ENCODE measurements around the gene RNF217.

Gene RNF217

DNA sequence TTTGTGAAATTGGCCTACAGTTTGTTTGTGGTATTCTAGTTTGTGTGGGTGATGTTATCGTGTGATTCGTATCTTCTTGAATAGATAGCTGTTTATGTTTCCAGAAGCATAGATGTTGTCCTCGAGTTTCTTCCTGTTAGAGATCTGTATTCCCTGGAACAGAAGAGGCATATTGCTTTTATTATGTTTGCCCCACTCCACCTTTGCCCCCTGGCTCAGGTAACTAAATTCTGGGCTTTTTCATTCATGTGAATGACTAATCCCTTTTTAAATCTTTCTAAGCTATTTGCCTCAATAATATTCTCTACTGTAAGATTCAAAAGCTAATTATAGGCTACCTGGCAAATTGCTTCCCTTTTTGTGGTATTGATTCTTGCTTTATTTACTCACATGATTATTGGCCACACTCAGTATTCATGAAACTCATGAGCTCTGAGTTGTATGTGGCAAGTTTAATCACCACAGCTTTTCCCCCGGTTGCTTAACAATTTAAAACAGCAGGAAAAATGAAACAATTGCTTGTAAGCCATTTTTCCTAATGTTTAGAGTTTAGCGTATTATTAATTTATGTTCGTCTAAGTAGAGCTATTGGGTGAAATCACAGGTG is 12.6 kb downstream of the RNF217 start:
- no peaks in the 10 kb centered on the region for H3K9me3 Mint-ChIP-seq
- H3K4me3 Mint-ChIP-seq: no peak overlapping the region
- no peak overlapping the region for H3K27ac Mint-ChIP-seq
- no peaks in the 10 kb centered on the region for H3K36me3 Mint-ChIP-seq
- no peaks in the 10 kb centered on the region for H3K4me1 Mint-ChIP-seq
- peaks cover 3% of the 10 kb centered on the region for H3K27me3 Mint-ChIP-seq

DNA sequence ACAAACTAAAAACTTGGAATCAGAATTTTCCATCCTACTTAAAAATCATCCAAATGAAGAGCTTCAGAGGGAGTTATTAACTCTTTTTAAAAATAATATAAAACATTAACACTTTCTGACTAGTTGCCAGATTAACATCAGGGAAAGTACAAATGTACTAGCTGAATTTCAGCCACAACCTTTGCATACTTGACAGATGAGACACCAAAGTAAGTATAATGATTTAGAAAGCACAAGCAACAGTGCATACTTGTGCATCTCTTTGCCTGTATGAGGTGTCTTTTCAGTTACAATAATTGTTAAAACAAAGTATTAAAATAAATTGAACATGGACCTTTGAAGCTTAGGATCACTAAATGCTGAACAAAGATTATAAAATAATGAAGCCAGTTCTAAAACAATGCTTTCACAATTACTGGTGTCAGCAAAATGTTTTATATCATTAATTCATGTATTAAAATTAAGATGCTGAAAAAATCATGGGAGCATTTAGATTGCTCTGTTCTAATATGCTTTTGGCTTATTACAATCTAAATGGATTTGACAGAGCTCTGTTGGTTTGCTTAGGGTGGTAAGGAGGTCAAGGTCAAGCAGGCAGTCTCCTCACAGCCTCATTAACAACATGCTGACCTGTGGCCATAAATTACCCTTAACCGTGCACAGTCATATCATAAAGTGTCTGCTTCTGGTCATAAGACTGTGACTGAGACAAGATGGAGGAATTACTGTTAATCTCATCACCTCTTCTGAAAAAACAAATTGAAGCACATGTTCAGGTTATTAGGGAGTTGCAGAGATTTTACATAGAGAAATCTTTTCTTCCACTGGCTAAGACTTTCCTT is 15.1 kb downstream of the RNF217 start:
- Mint-ChIP-seq H3K4me3 (no peak overlapping the region), H3K4me1 (no peaks in the 10 kb centered on the region), H3K36me3 (no peaks in the 10 kb centered on the region), H3K27me3 (peaks cover 9% of the 10 kb centered on the region), H3K9me3 (no peaks in the 10 kb centered on the region), H3K27ac (no peak overlapping the region)

DNA sequence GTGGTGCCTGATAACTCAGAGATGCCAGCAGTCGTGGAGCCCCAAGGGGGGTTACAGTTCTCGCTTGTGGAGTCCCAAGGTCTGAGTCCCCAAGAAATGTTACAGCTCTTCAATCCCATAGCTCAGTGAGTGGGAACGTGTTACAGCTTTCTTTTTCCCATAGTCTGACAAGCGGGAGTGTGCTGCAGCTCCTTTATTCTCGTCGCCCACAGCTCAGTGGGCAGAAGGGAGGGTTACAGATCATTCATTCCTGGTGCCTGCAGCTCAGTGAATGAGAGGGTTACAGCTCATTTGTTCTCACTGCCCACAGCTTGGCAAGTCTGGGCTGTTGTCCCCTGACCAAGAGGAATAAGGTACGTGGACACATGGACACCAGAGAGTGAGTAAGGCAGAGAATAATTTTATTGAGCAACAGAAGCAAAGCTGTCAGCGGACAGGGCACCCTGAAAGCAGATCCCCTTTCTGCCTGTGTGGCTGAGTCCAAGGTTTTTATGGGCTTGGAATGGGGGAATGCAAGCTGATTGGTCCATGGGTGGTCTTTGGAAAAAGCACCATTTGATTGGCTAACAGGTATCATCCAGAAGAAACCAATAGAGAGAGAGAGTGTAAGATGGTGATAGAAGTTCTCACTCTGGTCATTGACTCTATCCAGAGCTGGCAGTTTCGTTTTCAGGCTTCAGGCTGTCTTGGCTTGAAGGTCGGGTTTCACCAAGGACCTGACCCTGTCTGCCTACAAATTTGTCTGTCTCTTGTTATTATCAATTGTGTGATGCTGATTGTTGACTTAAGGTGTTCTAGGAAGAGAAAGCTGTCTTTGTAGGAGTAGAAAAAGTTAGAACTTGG is 16.4 kb downstream of the RNF217 start:
- Mint-ChIP-seq H3K4me3 (no peak overlapping the region), H3K27ac (no peak overlapping the region), H3K9me3 (no peaks in the 10 kb centered on the region)

DNA sequence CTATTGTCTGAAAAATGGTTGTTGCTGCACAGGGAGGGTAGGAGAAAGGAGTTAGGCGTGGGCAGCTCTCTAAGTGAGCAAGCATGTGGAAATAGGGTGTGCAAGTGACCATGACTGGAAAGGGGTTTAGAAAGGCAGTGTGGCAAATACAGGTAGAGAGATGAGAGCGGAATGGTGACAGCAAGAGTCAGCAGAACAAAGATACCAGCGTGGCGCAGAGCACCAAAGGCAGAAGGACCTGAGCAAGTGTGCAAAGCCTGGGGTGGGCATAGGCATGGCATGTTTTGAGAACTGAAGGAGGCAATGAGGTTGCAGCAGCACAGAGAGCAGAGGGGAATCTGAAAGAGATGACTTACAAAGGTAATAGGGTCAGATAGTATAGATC is 17.0 kb downstream of the RNF217 start:
- Mint-ChIP-seq H3K27me3 (peaks cover 9% of the 10 kb centered on the region), H3K4me3 (no peak overlapping the region), H3K4me1 (no peaks in the 10 kb centered on the region), H3K36me3 (no peaks in the 10 kb centered on the region), H3K27ac (no peak overlapping the region), H3K9me3 (no peaks in the 10 kb centered on the region)

More for the DNA sequence above, 16.4 kb downstream of the RNF217 start:
- Mint-ChIP-seq H3K36me3 (no peaks in the 10 kb centered on the region), H3K27me3 (peaks cover 9% of the 10 kb centered on the region), H3K4me1 (no peaks in the 10 kb centered on the region)

DNA sequence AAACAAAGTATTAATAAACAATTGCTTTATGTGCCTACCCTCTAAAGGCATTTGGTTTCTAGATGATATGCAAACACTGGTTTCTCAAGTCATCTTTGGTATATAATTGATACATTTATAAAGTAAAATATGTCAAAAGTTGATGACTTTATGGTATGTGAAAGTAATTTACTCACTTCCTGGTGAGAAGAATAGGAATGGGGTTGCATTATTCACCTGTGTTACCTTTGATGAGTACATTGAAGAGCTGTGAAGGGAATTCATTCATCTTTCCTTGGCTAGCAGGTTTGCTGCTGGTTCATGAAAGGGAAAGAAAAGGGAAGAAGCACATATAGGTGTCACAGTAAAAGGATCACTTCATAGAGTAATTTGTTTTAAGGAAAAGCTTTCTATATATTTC is 20.4 kb downstream of the RNF217 start:
- Mint-ChIP-seq H3K27me3 (peaks cover 9% of the 10 kb centered on the region), H3K4me3 (no peak overlapping the region), H3K27ac (no peak overlapping the region), H3K4me1 (no peaks in the 10 kb centered on the region), H3K36me3 (no peaks in the 10 kb centered on the region), H3K9me3 (no peaks in the 10 kb centered on the region)

DNA sequence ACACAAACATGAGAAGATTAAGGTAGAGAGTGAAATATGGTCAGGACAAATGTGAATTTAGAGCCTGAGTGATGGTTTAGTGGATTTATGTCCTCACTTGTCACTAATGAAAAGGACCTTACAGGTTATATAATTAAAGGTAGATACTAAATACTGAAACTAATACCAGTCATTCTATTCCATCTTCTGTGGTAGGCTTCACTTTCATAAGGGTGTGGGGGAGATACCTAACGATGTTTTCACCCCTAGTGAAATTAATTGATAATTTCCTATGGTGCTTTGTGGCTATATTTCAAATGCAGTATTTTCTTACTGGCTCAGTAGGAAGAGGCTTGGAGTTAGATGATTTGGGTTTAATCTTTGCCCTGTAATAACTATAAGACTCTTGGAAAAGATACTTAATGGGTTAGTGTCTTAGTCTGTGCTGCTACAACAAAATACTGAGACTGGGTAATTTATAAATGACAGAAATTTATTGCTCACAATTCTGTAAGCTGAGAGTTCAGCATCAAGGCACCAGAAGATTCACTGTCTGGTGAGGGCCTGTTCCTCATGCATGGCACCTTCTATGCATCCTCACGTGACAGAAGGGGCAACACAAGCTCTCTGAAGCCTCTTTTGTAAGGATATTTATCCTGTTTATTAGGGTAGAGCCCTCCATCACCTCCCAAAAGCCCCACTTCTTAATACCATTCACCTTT is 21.3 kb downstream of the RNF217 start:
- H3K36me3 Mint-ChIP-seq: no peaks in the 10 kb centered on the region
- H3K27me3 Mint-ChIP-seq: peaks cover 9% of the 10 kb centered on the region
- no peak overlapping the region for H3K27ac Mint-ChIP-seq
- no peaks in the 10 kb centered on the region for H3K9me3 Mint-ChIP-seq
- H3K4me3 Mint-ChIP-seq: no peak overlapping the region
- H3K4me1 Mint-ChIP-seq: no peaks in the 10 kb centered on the region

DNA sequence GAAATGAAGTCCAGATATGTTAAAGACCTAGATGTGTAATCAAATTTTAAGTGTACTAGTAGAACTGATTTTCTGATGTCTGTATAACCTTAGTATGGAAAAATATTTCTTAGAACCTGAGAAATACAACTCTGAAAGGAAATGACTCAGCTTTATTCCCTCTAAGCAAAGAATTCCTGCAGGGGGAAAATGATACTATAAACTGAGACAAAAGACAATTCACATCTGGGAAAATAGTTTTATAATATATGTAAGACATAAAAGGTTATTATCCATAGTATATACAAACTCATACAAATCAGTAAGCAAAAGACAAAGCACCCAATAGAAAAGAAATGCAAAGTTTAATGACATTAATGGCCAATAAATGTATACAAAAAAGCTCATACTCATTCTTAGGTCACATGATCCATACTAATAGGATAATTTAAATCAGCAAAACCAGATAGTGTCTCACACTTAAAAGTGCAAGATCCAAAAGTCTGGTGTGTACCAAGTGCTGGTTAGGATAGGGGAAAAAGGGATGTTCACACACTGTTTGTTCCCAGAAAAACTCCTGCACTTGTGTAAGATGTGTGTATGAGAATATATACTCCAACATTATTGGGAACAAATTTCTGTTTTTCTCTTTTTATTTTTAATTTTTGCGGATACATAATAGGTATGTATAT is 22.6 kb downstream of the RNF217 start:
- H3K27me3 Mint-ChIP-seq: peaks cover 6% of the 10 kb centered on the region
- no peak overlapping the region for H3K27ac Mint-ChIP-seq
- H3K4me3 Mint-ChIP-seq: no peak overlapping the region
- no peaks in the 10 kb centered on the region for H3K36me3 Mint-ChIP-seq
- H3K9me3 Mint-ChIP-seq: no peaks in the 10 kb centered on the region
- no peaks in the 10 kb centered on the region for H3K4me1 Mint-ChIP-seq

GRCh38 chr6:124986164-124986563 is 23.9 kb downstream of the RNF217 start:
- no peak overlapping the region for H3K27ac Mint-ChIP-seq
- peaks cover 2% of the 10 kb centered on the region for H3K27me3 Mint-ChIP-seq
- no peaks in the 10 kb centered on the region for H3K36me3 Mint-ChIP-seq
- H3K4me3 Mint-ChIP-seq: no peak overlapping the region
- no peaks in the 10 kb centered on the region for H3K4me1 Mint-ChIP-seq
- no peaks in the 10 kb centered on the region for H3K9me3 Mint-ChIP-seq

GRCh38 chr6:124987291-124987690 is 25.1 kb downstream of the RNF217 start:
- H3K27ac Mint-ChIP-seq: no peak overlapping the region
- no peak overlapping the region for H3K4me3 Mint-ChIP-seq
- H3K4me1 Mint-ChIP-seq: no peaks in the 10 kb centered on the region
- H3K27me3 Mint-ChIP-seq: no peaks in the 10 kb centered on the region
- no peaks in the 10 kb centered on the region for H3K9me3 Mint-ChIP-seq
- no peaks in the 10 kb centered on the region for H3K36me3 Mint-ChIP-seq

DNA sequence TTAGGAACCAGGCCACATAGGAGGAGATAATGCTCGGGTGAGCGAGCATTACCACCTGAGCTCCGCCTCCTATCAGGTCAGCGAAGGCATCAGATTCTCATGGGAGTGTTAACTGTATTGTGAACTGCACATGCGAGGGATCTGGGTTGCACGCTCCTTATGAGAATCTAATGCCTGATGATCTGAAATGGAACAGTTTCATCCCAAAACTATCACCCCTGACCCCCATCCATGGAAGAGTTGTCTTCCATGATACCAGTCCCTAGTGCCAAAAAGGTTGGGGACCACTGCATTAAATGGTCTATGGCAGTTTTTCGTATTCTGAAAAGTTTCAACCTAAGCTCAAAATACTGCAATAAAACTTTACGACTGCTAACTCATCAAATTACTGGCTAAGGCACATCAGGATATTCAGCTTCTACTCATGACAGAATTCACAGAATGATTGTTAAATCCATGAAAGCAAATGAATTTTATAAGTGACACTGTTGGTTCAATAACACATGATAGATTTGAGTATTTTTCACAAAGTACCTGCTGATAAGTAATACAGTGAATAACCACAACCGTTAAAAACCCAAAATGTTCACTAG is 25.9 kb downstream of the RNF217 start:
- Mint-ChIP-seq H3K4me1 (no peaks in the 10 kb centered on the region), H3K27ac (no peak overlapping the region), H3K9me3 (no peaks in the 10 kb centered on the region), H3K4me3 (no peak overlapping the region), H3K36me3 (no peaks in the 10 kb centered on the region), H3K27me3 (no peaks in the 10 kb centered on the region)

DNA sequence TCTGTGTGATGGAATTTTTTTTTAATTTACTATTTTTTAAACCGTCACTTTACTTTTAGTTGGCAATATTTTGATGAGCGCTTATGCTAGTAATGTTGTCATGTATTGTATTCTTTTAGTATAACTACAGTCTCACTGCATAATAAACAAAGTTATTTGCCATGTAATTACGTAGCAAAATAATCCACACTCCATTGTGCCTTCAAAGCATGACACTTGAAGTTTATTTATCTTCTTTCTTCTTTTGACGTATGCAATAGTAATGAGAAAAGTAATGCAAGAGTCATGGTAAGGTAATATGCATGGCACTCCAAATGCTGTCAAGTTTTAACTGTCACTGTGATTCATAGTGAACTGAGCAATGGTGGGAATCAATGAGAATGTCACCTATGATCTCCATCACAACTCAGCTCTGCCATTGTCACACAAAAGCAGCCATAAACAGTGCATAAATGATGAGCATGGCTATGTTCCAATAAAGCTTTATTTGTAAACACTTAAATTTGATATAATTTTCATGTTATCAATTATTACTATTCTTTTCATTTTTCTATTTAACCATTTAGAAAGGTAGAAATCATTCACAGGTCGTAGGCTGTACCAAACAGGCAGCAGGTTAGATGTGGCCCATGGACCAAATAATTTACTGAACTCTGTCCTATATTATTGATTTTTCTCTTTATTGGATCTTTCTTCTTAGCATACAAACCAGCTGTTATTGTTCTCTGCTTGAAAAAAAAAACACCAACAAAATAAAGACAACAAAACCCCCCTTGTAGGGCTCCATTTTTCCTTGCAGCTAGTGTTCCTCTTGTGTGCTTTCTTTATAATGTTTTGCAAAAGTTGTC is 27.1 kb downstream of the RNF217 start:
- H3K9me3 Mint-ChIP-seq: no peaks in the 10 kb centered on the region
- no peak overlapping the region for H3K4me3 Mint-ChIP-seq
- H3K27me3 Mint-ChIP-seq: no peaks in the 10 kb centered on the region

DNA sequence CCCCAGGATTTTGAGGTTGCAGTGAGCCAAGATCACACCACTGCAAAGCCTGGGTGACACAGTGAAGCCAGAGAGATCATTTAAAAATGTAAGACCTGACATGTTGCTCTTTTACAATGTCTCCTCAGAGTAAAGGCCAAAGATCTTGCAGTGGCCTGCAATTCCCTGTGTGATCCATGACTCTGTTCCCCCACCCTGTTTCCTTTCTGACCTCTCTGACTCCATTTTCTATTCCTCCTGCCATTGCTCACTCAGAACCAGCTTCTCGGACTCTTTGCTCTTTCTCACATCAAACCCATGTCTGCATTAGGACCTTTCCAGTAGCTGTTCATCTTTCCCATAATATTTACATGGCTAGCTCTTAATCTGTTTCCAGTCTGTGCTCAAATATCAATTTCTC is 28.8 kb downstream of the RNF217 start:
- Mint-ChIP-seq H3K27me3 (no peaks in the 10 kb centered on the region), H3K36me3 (no peaks in the 10 kb centered on the region), H3K4me3 (no peak overlapping the region), H3K27ac (no peak overlapping the region), H3K9me3 (no peaks in the 10 kb centered on the region), H3K4me1 (no peaks in the 10 kb centered on the region)

More for the DNA sequence above, 27.1 kb downstream of the RNF217 start:
- Mint-ChIP-seq H3K27ac (no peak overlapping the region), H3K4me1 (no peaks in the 10 kb centered on the region), H3K36me3 (no peaks in the 10 kb centered on the region)

DNA sequence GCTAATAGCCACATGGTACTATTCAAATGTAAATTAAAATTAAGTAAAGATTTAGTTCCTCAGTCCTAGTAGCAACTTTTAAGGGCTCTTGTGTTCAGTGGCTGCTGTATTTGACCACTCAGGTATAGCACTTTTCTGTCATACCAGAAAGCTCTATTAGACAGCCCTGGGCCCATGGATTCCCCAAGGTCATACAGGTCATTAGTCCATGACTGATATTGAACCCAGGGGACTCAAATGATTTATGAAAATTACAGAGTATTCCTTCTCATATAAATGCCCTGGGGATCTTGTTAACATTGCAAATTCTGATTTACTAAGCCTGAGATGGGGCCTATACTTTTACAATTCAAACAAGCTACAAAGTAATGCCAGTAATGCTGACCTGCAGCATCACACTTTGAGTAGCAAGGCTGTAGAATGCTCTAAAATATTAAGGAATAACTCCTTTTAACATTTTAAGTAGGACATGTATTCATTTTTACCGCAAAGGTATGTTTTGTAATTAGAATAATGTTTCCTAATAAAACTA is 29.6 kb downstream of the RNF217 start:
- Mint-ChIP-seq H3K4me3 (no peak overlapping the region), H3K27ac (no peak overlapping the region), H3K36me3 (no peaks in the 10 kb centered on the region), H3K9me3 (no peaks in the 10 kb centered on the region), H3K4me1 (no peaks in the 10 kb centered on the region), H3K27me3 (no peaks in the 10 kb centered on the region)

- Mint-ChIP-seq H3K4me1 (no peaks in the 10 kb centered on the region), H3K36me3 (no peaks in the 10 kb centered on the region), H3K9me3 (no peaks in the 10 kb centered on the region), H3K4me3 (no peak overlapping the region), H3K27me3 (no peaks in the 10 kb centered on the region), H3K27ac (no peak overlapping the region)
These were observed 31.1 kb downstream of the RNF217 start for GRCh38 chr6:124993327-124993726.
